Neural progenitor cell (in vitro differentiated cells): Measurements from ENCODE around the gene PPM1A. TPM values are rescaled to one million over a fixed set of nuclear protein-coding genes. Genes with fewer than 3 reads are reported as not detected.
A peak's percentile ranks its signal among the peaks of the same experiment; 100 is the strongest.

Source experiments
- DNase-seq: peaks from one replicate; pipeline ENCODE4 v3.0.0-alpha.2; 2016; ENCODE audit warnings: low spot score
- H2AFZ ChIP-seq: fragments of 200-600 bp; sonication (generic); replicated peaks from 2 replicates; pipeline ENCODE4 v1.6.1; 2016; ENCODE audit warnings: antibody characterized with exemption
- H3F3A ChIP-seq: fragments of 200-600 bp; sonication (generic); 2 replicates; pipeline ENCODE4 v1.6.1; 2016; ENCODE audit warnings: antibody characterized with exemption, low read depth
- H3K27ac ChIP-seq: fragments of 200-600 bp; sonication (generic); 2 replicates; pipeline ENCODE4 v1.5.1; 2016; ENCODE audit warnings: mild to moderate bottlenecking
- H3K27me3 ChIP-seq: fragments of 200-600 bp; sonication (generic); 2 replicates; pipeline ENCODE4 v1.6.1; 2016; ENCODE audit warnings: mild to moderate bottlenecking, moderate library complexity
- H3K36me3 ChIP-seq: fragments of 200-600 bp; sonication (generic); 2 replicates; pipeline ENCODE4 v1.5.1; 2016
- H3K4me1 ChIP-seq: fragments of 200-600 bp; sonication (generic); 2 replicates; pipeline ENCODE4 v1.6.1; 2016; ENCODE audit warnings: mixed run types
- H3K4me2 ChIP-seq: fragments of 200-600 bp; sonication (generic); 2 replicates; pipeline ENCODE4 v1.6.1; 2016
- H3K4me3 ChIP-seq: fragments of 200-600 bp; sonication (generic); 2 replicates; pipeline ENCODE4 v1.5.1; 2016
- H3K79me2 ChIP-seq: fragments of 200-600 bp; sonication (generic); 2 replicates; pipeline ENCODE4 v1.6.1; 2016; ENCODE audit warnings: low read depth
- H3K9ac ChIP-seq: fragments of 200-600 bp; sonication (generic); 2 replicates; pipeline ENCODE4 v1.6.1; 2016
- H3K9me3 ChIP-seq: fragments of 200-600 bp; sonication (generic); 2 replicates; pipeline ENCODE4 v1.5.1; 2016; ENCODE audit warnings: low read depth
- H4K20me1 ChIP-seq: fragments of 200-600 bp; sonication (generic); 2 replicates; pipeline ENCODE4 v1.6.1; 2016; ENCODE audit warnings: low read depth
- H3K27ac Mint-ChIP-seq: 3 replicates; pipeline ENCODE4 v1.8.0; 2021; ENCODE audit warnings: mixed read lengths
- H3K27me3 Mint-ChIP-seq: 2 replicates; pipeline ENCODE4 v1.8.0; 2022; ENCODE audit warnings: low read depth, mild to moderate bottlenecking, inconsistent platforms, moderate library complexity, mixed read lengths; ENCODE audit not compliant: insufficient read depth
- H3K36me3 Mint-ChIP-seq: 3 replicates; pipeline ENCODE4 v1.8.0; 2021; ENCODE audit warnings: mixed read lengths
- H3K4me1 Mint-ChIP-seq: 3 replicates; pipeline ENCODE4 v1.8.0; 2021; ENCODE audit warnings: mixed read lengths
- H3K4me3 Mint-ChIP-seq: 3 replicates; pipeline ENCODE4 v1.8.0; 2021; ENCODE audit warnings: mild to moderate bottlenecking, moderate library complexity, mixed read lengths
- H3K9me3 Mint-ChIP-seq: 3 replicates; pipeline ENCODE4 v1.8.0; 2020; ENCODE audit warnings: mixed read lengths
- CTCF ChIP-seq: fragments of 200-600 bp; sonication (generic); IDR thresholded peaks from 2 replicates; pipeline ENCODE4 v1.5.1; 2017; ENCODE audit warnings: antibody characterized with exemption, mild to moderate bottlenecking
- EZH2 ChIP-seq: fragments of 200-600 bp; sonication (generic); IDR thresholded peaks from 2 replicates; pipeline ENCODE4 v1.6.1; 2017; ENCODE audit warnings: antibody characterized with exemption, mild to moderate bottlenecking, moderate library complexity
- EZH2phosphoT487 ChIP-seq: fragments of 200-600 bp; sonication (generic); IDR thresholded peaks from 2 replicates; pipeline ENCODE4 v1.6.1; 2017; ENCODE audit warnings: antibody characterized with exemption
- total RNA-seq: library from RNA; depleted of rRNA; stranded (reverse); fragments of >200 nt; gene quantifications from 2 replicates; pipeline ENCODE4 v1.2.3, GENCODE V29; 2015; ENCODE audit warnings: low replicate concordance

Gene PPM1A
- total RNA-seq, 1 donor from 2014 or later = 55.0 TPM

DNA sequence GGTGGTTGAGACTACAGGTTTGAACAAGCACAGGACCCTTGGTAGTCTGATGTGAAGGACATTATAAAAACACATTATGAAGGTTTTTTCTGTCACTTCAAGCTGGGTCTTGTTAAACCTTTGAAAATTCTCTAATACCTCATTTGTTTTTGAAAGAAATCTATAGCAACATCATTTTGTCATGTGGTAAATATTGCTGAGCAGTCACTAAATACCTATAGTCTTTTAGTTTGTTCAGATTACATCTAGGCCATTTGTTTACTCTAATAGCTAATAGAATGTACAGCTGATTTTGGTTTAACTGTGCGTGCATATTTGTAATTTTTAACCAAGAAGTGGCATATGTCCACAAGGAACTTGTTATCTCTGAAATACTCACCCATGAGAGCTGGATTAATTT is 2.9 kb downstream of the PPM1A start:
- Histone ChIP-seq H3K4me2 (peak overlapping the region; percentile 77), H4K20me1 (peaks cover 40% of the 10 kb centered on the region), H3K4me1 (peaks cover 37% of the 10 kb centered on the region), H3K27ac (no peak overlapping the region), H3K9ac (no peak overlapping the region), H3K27me3 (no peaks in the 10 kb centered on the region), H3K36me3 (no peaks in the 10 kb centered on the region), H3F3A (peaks cover 31% of the 10 kb centered on the region), H2AFZ (no peak overlapping the region), H3K4me3 (peak overlapping the region; percentile 74), H3K79me2 (peaks cover 68% of the 10 kb centered on the region), H3K9me3 (no peaks in the 10 kb centered on the region)
- Mint-ChIP-seq H3K27me3 (peaks cover 5% of the 10 kb centered on the region), H3K4me3 (peak overlapping the region; percentile 96), H3K4me1 (peaks cover 40% of the 10 kb centered on the region), H3K9me3 (peaks cover 11% of the 10 kb centered on the region), H3K27ac (peak overlapping the region; percentile 23), H3K36me3 (peaks cover 23% of the 10 kb centered on the region)
- DNase-seq = no peak
- TF ChIP-seq EZH2phosphoT487 (no peak), CTCF (no peak), EZH2 (no peak)

DNA sequence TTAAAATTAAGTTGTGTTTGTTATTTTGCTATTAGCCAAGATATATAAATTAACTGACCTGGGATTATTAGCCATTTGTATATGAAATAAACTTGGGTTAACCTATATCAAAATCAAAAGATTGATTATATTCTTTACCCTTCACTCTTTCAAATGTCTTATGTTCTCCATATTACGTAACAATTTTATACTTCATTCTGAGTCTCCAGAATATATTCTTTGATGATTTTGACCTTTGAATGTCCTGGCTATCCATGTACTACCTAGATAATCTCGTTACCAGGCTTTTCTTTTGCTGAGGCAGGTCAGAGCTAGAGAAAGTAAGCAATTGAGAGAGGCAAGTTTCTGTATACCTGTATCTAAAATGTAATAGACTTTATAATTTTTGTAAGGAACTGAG is 3.6 kb downstream of the PPM1A start:
- H3K27me3 Mint-ChIP-seq = peaks cover 5% of the 10 kb centered on the region
- H3K9me3 Mint-ChIP-seq = peaks cover 11% of the 10 kb centered on the region
- no peak for TF ChIP-seq EZH2
- TF ChIP-seq CTCF = no peak
- no peak for TF ChIP-seq EZH2phosphoT487
- peaks cover 39% of the 10 kb centered on the region for H3K4me1 ChIP-seq
- no peak overlapping the region for H3K9ac ChIP-seq
- H3K9me3 ChIP-seq = no peaks in the 10 kb centered on the region
- peaks cover 75% of the 10 kb centered on the region for H3K79me2 ChIP-seq
- no peak overlapping the region for H3K27ac ChIP-seq
- no peak for DNase-seq
- H3K36me3 Mint-ChIP-seq = peaks cover 23% of the 10 kb centered on the region
- H3K27me3 ChIP-seq = no peaks in the 10 kb centered on the region
- H3K4me3 ChIP-seq = peak overlapping the region; percentile 74
- H3K4me1 Mint-ChIP-seq = peaks cover 36% of the 10 kb centered on the region
- no peak overlapping the region for H3K27ac Mint-ChIP-seq
- H3F3A ChIP-seq = peaks cover 26% of the 10 kb centered on the region
- H3K4me3 Mint-ChIP-seq = no peak overlapping the region
- no peak overlapping the region for H2AFZ ChIP-seq
- H4K20me1 ChIP-seq = peaks cover 48% of the 10 kb centered on the region
- H3K36me3 ChIP-seq = no peaks in the 10 kb centered on the region
- peak overlapping the region; percentile 77 for H3K4me2 ChIP-seq

DNA sequence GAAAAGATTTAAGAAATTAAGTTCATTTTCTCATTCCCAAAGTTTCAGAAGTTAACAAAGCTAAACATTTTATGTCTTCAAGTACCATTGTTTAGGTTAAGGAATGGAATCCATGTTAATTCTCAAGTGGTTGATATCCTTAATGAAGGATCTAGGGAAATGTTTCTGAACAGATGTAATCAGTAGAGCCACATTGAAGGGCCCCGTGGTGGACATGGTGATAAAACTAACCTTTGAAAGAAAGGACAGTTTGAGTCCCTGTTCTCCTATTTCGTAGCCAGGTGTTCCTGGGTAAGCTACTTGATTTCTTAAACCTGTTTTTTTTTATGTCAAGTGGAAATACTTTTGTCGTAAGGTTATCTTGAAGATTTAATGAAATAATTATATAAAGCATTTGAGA is 4.6 kb downstream of the PPM1A start:
- Mint-ChIP-seq H3K4me3 (no peak overlapping the region), H3K4me1 (peaks cover 26% of the 10 kb centered on the region), H3K27me3 (no peaks in the 10 kb centered on the region), H3K36me3 (peaks cover 27% of the 10 kb centered on the region), H3K9me3 (peaks cover 15% of the 10 kb centered on the region), H3K27ac (no peak overlapping the region)
- Histone ChIP-seq H3K36me3 (no peaks in the 10 kb centered on the region), H2AFZ (no peak overlapping the region), H3K27ac (no peak overlapping the region), H3K27me3 (no peaks in the 10 kb centered on the region), H3K9me3 (no peaks in the 10 kb centered on the region), H3K9ac (no peak overlapping the region), H3K4me1 (peaks cover 43% of the 10 kb centered on the region), H3F3A (peaks cover 16% of the 10 kb centered on the region), H3K4me2 (peak overlapping the region; percentile 77), H4K20me1 (peaks cover 58% of the 10 kb centered on the region), H3K79me2 (peaks cover 85% of the 10 kb centered on the region), H3K4me3 (no peak overlapping the region)
- TF ChIP-seq EZH2 (no peak), EZH2phosphoT487 (no peak), CTCF (no peak)
- DNase-seq = no peak
